HL-60 (cell line): ENCODE results near the gene CAMK2N1.

Experiments used
- GABPA ChIP-seq: IDR thresholded peaks from 2 replicates; pipeline ENCODE4 v1.6.1; 2012; ENCODE audit warnings: low read depth
- POLR2AphosphoS5 ChIP-seq: IDR thresholded peaks from 2 replicates; pipeline ENCODE4 v1.6.1; 2012; ENCODE audit warnings: low read depth
- TF ChIP-seq, protein P1 (sequence below): IDR thresholded peaks from one replicate; pipeline ENCODE4 v1.5.1; 2011; ENCODE audit warnings: low read length, control low read depth, inconsistent platforms; ENCODE audit not compliant: insufficient read depth
- TF ChIP-seq, protein P2 (sequence below): IDR thresholded peaks from 2 replicates; pipeline ENCODE4 v1.6.1; 2012; ENCODE audit warnings: low read depth; ENCODE audit not compliant: insufficient replicate concordance

DNA sequence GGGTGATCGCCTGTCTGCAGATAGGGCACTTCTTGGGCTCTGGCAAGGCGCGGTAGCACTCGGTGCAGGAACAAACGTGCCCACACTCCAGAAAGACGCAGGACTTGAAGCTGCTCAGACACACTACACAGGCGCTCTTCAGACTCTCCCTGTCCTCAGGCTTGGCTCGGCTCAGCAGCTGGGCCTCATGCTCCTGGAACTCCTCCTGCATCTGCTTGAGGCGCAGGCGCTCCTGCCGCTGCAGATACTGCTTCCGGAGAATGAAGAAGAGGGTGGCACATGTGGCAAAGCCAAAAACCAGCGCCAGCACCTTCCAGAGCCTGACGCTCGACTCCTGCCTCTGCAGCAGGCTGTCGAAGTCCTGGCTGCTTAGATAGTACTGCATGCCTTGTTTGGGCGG is 14.7 kb upstream of the CAMK2N1 start:
- TF ChIP-seq, protein P1, sequence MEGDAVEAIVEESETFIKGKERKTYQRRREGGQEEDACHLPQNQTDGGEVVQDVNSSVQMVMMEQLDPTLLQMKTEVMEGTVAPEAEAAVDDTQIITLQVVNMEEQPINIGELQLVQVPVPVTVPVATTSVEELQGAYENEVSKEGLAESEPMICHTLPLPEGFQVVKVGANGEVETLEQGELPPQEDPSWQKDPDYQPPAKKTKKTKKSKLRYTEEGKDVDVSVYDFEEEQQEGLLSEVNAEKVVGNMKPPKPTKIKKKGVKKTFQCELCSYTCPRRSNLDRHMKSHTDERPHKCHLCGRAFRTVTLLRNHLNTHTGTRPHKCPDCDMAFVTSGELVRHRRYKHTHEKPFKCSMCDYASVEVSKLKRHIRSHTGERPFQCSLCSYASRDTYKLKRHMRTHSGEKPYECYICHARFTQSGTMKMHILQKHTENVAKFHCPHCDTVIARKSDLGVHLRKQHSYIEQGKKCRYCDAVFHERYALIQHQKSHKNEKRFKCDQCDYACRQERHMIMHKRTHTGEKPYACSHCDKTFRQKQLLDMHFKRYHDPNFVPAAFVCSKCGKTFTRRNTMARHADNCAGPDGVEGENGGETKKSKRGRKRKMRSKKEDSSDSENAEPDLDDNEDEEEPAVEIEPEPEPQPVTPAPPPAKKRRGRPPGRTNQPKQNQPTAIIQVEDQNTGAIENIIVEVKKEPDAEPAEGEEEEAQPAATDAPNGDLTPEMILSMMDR: no peak
- TF ChIP-seq POLR2AphosphoS5: no peak
- TF ChIP-seq, protein P2, sequence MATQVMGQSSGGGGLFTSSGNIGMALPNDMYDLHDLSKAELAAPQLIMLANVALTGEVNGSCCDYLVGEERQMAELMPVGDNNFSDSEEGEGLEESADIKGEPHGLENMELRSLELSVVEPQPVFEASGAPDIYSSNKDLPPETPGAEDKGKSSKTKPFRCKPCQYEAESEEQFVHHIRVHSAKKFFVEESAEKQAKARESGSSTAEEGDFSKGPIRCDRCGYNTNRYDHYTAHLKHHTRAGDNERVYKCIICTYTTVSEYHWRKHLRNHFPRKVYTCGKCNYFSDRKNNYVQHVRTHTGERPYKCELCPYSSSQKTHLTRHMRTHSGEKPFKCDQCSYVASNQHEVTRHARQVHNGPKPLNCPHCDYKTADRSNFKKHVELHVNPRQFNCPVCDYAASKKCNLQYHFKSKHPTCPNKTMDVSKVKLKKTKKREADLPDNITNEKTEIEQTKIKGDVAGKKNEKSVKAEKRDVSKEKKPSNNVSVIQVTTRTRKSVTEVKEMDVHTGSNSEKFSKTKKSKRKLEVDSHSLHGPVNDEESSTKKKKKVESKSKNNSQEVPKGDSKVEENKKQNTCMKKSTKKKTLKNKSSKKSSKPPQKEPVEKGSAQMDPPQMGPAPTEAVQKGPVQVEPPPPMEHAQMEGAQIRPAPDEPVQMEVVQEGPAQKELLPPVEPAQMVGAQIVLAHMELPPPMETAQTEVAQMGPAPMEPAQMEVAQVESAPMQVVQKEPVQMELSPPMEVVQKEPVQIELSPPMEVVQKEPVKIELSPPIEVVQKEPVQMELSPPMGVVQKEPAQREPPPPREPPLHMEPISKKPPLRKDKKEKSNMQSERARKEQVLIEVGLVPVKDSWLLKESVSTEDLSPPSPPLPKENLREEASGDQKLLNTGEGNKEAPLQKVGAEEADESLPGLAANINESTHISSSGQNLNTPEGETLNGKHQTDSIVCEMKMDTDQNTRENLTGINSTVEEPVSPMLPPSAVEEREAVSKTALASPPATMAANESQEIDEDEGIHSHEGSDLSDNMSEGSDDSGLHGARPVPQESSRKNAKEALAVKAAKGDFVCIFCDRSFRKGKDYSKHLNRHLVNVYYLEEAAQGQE: no peak
- TF ChIP-seq GABPA: no peak
